8988T (cell line): ENCODE data around the gene CTTNBP2.

Experiments used
- DNase-seq: peaks from one replicate; pipeline ENCODE4 v3.0.0; 2011

Gene CTTNBP2

GRCh38 chr7:117816727-117817126 is 56.5 kb downstream of the CTTNBP2 start:
- DNase-seq: no peak

DNA sequence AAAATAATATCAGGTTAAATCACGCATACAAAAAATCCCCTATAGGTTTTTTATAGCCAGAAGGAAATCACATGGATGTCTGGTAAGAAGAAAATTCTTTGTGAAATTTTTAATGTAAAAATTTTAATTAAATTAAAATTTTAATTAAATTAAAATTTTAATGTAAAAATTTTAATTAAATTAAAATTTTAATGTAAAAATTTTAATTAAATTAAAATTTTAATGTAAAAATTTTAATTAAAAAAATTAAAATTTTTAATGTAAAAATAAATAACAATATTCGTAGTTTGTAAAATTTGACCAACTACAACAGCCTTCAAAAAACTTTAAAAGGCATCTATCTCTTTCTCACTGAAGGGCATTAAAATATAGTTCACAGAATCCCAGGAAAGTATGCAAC is 61.5 kb downstream of the CTTNBP2 start:
- no peak for DNase-seq

GRCh38 chr7:117810642-117811512 is 62.4 kb downstream of the CTTNBP2 start:
- DNase-seq: no peak

- no peak for DNase-seq
These were observed 63.3 kb downstream of the CTTNBP2 start for GRCh38 chr7:117809958-117810357.

- no peak for DNase-seq
These were observed 64.1 kb downstream of the CTTNBP2 start for GRCh38 chr7:117808910-117809705.

DNA sequence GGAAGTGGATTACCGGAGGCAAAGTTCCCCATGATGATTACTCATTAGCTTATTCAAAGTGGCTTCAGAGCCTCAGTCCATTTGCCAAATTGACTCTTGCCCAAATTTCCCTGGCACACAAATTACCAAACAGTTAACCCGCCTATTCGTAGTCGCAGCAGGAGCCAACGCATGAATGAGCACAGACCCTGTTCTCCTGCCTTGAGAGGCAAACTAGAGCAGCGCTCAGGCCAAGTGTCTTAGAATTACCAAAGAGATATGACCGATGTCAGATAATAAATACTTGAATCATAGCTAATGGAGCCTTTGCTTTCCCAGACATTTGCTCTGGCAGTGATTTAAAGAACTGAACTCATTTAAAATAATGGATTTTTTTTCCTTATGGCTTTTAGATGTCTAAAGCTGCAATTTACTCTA is 64.9 kb downstream of the CTTNBP2 start:
- no peak for DNase-seq

- no peak for DNase-seq
These were observed 65.6 kb downstream of the CTTNBP2 start for GRCh38 chr7:117807676-117808075.

DNA sequence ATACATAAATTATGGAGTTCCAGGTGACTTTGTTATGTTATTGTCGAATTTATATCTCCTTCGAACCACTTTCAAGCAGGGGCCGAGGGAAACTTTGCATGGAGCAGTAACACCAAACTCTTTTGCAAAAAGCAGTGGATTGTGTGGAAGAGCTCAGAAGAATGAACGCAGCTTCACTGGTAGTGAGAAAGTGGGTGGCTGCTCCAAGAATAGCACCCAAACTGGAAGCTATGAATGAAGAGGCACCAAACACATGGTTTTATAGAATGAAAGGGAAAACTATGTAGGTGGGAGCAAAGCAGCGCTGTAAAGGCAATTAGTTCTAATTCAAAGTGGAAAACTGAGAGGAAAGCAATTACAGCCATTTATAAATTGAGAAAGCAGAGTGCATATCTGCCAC is 67.2 kb downstream of the CTTNBP2 start:
- DNase-seq: no peak

- DNase-seq: no peak
These were observed 68.0 kb downstream of the CTTNBP2 start for GRCh38 chr7:117805241-117805640.

DNA sequence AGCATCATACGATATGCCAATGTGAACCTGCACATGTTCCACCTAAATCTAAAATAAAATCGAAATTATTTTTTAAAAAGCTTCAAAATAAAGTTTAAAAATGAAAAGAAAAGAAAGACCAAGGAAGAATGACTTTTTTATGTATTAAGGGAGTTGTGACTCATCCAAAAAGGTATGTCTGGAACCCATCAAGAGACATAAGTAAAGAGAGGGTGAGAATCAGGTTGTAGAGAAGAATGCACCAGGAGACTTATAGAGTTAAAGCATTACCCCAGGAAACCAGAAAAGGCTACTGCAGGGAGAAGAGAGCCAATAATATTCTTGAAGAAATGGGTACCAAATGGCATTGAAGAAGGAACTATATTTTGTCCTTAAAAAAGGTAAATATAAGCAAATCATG is 69.8 kb downstream of the CTTNBP2 start:
- no peak for DNase-seq

DNA sequence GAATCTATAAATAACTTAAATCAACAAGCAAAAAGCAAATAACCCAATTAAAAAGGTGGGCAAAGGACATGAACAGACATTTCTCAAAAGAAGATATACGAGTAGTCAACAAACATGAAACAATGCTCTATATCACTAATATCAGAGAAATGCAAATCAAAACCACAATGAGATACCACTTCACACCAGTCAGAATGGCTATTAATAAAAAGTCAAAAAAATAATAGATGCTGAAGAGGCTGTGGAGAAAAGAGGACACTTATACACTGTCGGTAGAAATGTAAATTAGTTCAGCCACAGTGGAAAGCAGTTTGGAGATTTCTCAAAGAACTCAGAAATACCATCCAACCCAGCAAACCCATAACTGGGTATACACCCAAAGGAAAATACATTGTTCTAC is 70.6 kb downstream of the CTTNBP2 start:
- no peak for DNase-seq

DNA sequence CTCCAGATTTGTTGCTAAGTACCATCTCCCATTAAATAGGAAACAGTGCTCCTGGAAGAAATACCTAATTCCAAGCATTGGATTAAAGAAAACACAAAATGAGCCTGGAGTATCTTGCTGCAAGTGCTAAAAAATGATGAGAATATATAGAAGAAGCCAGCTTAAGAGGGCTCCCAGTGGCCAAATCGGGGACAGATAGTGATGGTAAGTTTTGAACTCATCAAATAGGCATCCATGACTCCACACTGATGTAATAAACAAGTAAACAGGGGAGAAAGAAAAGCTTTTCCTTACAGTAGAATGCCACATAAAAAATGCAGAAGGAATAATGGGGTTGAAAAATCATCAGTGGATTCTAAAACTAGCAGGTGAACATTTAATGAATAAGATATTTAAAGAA is 72.4 kb downstream of the CTTNBP2 start:
- DNase-seq: no peak

DNA sequence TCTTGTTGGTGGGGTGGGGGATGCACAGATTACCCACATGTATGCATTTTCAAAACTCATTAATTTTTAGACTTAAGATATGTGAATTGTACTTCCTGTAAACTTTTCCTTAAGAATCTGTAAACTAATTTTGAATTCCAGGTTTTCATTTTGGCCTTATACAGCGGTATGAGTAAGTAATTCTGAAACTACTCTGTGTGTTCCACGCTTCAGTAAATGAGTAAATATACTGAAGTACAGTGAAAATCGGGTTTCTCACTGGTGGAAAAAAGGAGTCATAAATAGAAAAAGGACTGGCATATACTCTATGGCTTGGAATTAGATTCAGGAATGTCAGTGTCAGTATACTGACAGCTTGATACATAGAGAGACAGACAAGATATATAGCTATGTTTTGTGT is 72.8 kb downstream of the CTTNBP2 start:
- DNase-seq: no peak

GRCh38 chr7:117796889-117797288 is 76.4 kb downstream of the CTTNBP2 start:
- no peak for DNase-seq

- no peak for DNase-seq
These were observed 79.3 kb downstream of the CTTNBP2 start for GRCh38 chr7:117793976-117794375.

GRCh38 chr7:117793521-117793920 is 79.7 kb downstream of the CTTNBP2 start:
- no peak for DNase-seq

DNA sequence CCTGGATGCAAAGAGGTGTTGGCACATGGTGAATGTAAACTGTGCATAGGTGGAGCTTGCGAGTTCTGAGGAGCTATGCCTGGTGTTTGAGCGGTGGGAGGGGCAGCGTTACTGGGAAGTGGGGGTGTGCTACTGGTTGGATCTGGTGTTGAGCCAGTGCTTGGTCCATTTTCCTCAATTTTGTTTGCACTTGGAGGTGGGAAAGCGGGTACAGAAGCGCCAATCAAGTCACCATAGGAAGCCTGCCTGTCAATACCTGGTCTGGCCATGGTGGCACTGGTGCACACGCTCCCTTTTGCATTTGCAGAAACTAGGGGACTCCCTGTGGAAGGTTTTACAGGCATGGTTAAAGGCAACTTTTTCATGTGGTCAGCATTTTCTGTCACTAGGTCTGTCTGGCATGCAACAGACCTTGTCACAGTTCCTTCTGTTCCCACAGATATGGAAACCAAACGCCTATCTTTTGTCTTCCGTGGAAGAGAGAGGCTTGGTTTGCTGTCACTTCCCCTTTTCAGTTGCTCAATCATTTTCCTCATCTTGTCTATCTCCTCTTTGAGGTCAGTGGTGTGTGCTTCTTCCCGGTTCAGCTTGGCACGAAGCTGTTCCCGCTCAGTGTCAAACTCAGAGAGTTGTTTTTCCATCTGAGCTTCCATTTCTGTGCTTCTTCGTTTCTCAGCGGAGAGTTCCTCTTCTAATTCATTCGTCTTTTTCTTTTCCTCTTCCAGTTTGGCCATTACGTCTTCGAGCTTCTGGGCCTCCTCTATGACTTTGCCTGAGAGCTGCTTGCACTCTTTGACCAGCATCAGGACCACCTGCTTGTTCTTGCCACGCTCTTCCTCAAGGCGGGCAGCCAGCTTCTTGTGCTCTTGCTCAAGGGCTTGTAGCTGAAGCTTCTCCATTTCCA is 81.1 kb downstream of the CTTNBP2 start:
- no peak for DNase-seq

DNA sequence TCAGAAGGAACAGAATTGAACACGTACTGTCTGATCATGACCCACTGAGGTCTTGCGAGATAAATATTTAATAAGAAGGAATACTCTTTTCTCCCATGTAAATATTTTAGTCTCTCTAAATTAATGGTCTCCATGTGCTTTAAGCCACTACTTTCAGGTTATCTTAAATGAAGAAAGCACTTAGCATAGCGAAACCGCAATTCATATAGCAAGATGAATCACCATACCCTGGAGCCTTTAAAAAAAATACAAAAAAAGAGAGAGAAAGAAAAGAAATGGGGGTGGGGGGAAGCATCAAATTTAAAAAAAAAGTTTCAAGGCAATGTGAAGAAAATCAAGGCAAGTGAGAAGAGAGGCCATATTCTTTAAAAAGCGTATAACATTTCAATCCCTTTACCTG is 82.5 kb downstream of the CTTNBP2 start:
- no peak for DNase-seq

DNA sequence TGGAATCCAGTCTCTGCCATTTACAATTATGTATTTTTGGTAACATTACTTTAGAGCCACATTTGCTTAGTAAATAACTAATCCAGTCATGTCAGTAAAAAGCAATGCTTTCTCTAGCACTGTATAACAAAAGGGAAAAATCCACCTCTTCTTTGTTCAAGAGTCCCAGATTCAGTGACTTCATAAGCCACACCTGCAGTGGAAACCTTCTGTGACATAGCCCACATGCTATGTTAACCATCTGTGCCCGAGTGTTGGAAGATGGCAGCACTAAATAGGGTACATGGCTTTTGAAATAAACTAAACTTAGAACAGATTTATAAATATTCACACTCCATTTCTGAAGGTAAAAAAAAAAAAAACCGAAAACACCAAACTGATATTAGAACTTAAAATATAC is 83.0 kb downstream of the CTTNBP2 start:
- DNase-seq: no peak

DNA sequence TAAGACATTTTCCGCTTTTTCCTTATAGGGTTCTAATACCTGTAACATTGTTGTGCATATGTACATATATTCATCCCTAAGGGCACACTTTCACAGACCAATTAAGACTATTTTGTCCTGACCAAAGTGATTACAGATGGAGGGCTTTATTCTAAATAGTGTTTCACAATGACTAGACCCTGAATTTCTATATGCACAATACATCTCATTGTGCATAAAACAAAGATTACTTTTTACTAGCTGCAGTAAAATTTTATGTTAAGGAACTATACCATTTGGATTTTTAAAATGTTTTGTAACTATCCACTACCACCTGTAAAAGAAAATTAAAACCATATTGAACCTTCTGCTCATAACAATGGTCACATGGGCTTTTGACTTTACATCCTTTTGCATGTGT is 87.8 kb downstream of the CTTNBP2 start:
- no peak for DNase-seq

DNA sequence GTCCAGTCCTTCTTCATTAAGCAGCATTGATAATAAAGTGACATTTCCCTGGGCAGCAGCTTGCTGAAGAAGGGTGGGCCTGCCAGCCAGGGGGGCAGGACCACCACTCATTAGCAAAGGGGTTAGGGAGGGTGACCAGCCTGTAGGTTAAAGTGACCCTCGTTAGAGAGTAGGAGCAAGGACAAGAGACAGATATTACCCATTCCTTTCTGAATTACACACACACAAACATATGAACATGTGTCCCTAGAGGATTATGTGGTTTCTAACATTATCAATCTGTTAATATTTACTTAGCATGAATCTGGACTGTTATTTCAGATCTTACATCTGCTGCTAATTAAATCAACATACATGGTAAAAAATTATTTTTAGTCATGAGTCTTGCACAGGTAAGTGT is 88.9 kb downstream of the CTTNBP2 start:
- DNase-seq: no peak

- DNase-seq: no peak
These were observed 90.5 kb downstream of the CTTNBP2 start for GRCh38 chr7:117782761-117783160.

DNA sequence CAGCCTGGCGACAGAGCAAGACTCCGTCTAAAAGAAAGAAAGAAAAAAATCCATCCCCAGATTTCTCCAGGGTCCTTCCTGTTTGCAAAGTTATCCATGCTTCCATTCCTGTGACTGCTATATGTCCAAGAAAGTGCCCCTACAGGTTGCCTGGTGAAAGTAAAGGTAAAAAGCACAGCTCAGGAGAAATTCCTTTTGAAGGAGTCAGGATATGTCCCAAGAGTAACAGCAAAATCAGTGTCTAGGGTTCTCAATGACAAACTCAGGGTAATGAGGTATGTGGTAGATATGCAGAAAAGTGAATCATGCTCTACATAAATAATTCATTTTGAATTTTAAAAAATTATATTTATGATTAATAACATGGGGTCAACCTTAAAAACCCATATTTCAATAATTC is 91.5 kb downstream of the CTTNBP2 start:
- DNase-seq: no peak
